KMS-11 (cell line): ENCODE results near the gene AMOTL1.

ENCODE experiments used
- H2AFZ ChIP-seq: fragments of 200-600 bp; sonication (generic); 2 replicates; pipeline ENCODE4 v1.6.1; 2016; ENCODE audit warnings: antibody characterized with exemption, mixed run types, low read depth
- H3K27ac ChIP-seq: fragments of 200-600 bp; sonication (generic); 2 replicates; pipeline ENCODE4 v1.6.1; 2016; ENCODE audit warnings: mild to moderate bottlenecking, mixed run types
- H3K27me3 ChIP-seq: fragments of 200-600 bp; sonication (generic); 2 replicates; pipeline ENCODE4 v1.6.1; 2017; ENCODE audit warnings: mild to moderate bottlenecking, low read depth, mixed run types, moderate library complexity; ENCODE audit not compliant: insufficient read depth
- H3K36me3 ChIP-seq: fragments of 200-600 bp; sonication (generic); 2 replicates; pipeline ENCODE4 v1.6.1; 2017; ENCODE audit warnings: mild to moderate bottlenecking, mixed run types; ENCODE audit not compliant: insufficient read depth
- H3K4me1 ChIP-seq: fragments of 200-600 bp; sonication (generic); 2 replicates; pipeline ENCODE4 v1.6.1; 2016; ENCODE audit warnings: mild to moderate bottlenecking, low read depth, mixed run types; ENCODE audit not compliant: poor library complexity, severe bottlenecking
- H3K4me2 ChIP-seq: fragments of 200-600 bp; sonication (generic); 2 replicates; pipeline ENCODE4 v1.7.0; 2016; ENCODE audit warnings: mild to moderate bottlenecking, mixed run types
- H3K4me3 ChIP-seq: fragments of 200-600 bp; sonication (generic); IDR thresholded peaks from 2 replicates; pipeline ENCODE4 v1.6.1; 2017; ENCODE audit warnings: low read depth, low read length, mixed read lengths; ENCODE audit not compliant: insufficient read depth
- H3K79me2 ChIP-seq: fragments of 200-600 bp; sonication (generic); 2 replicates; pipeline ENCODE4 v1.6.1; 2016; ENCODE audit warnings: low read depth, mixed run types; ENCODE audit not compliant: insufficient read depth
- H3K9ac ChIP-seq: fragments of 200-600 bp; sonication (generic); 2 replicates; pipeline ENCODE4 v1.6.1; 2016; ENCODE audit warnings: mild to moderate bottlenecking, mixed run types
- H4K20me1 ChIP-seq: fragments of 200-600 bp; sonication (generic); 2 replicates; pipeline ENCODE4 v1.6.1; 2016; ENCODE audit warnings: mild to moderate bottlenecking, mixed run types; ENCODE audit not compliant: insufficient read depth
- CTCF ChIP-seq: fragments of 200-600 bp; sonication (generic); conservative IDR thresholded peaks from 2 replicates; pipeline ENCODE4 v1.6.1; 2017; ENCODE audit warnings: low read depth, mild to moderate bottlenecking, antibody characterized with exemption, low read length, moderate library complexity, mixed read lengths

AMOTL1 gene

GRCh38 chr11:94870422-94870821, 102.3 kb downstream of the AMOTL1 start:
- no peaks in the 10 kb centered on the region for H3K36me3 ChIP-seq

GRCh38 chr11:94871491-94872185, 103.5 kb downstream of the AMOTL1 start:
- H3K4me3 ChIP-seq: no peak overlapping the region
- no peak overlapping the region for H3K27ac ChIP-seq
- no peaks in the 10 kb centered on the region for H3K79me2 ChIP-seq
- H3K27me3 ChIP-seq: no peaks in the 10 kb centered on the region
- no peak overlapping the region for H3K4me2 ChIP-seq
- H3K4me1 ChIP-seq: no peaks in the 10 kb centered on the region
- no peaks in the 10 kb centered on the region for H4K20me1 ChIP-seq
- no peak overlapping the region for H2AFZ ChIP-seq
- no peaks in the 10 kb centered on the region for H3K36me3 ChIP-seq
- H3K9ac ChIP-seq: no peak overlapping the region
- no peak for TF ChIP-seq CTCF

More at GRCh38 chr11:94870422-94870821, 102.3 kb downstream of the AMOTL1 start:
- Histone ChIP-seq H3K4me1 (no peaks in the 10 kb centered on the region), H3K4me2 (no peak overlapping the region), H3K79me2 (no peaks in the 10 kb centered on the region), H2AFZ (no peak overlapping the region), H3K9ac (no peak overlapping the region), H3K27me3 (no peaks in the 10 kb centered on the region), H4K20me1 (no peaks in the 10 kb centered on the region), H3K4me3 (no peak overlapping the region), H3K27ac (no peak overlapping the region)
- no peak for TF ChIP-seq CTCF

GRCh38 chr11:94873916-94874540, 105.9 kb downstream of the AMOTL1 start:
- Histone ChIP-seq H4K20me1 (no peaks in the 10 kb centered on the region), H3K27me3 (no peaks in the 10 kb centered on the region), H3K9ac (no peak overlapping the region), H3K4me3 (no peak overlapping the region), H2AFZ (no peak overlapping the region), H3K36me3 (no peaks in the 10 kb centered on the region), H3K79me2 (no peaks in the 10 kb centered on the region), H3K4me1 (no peaks in the 10 kb centered on the region), H3K4me2 (no peak overlapping the region), H3K27ac (no peak overlapping the region)
- TF ChIP-seq CTCF: no peak

GRCh38 chr11:94876222-94876621, 108.1 kb downstream of the AMOTL1 start:
- Histone ChIP-seq H3K27ac (no peak overlapping the region), H3K4me2 (no peak overlapping the region), H4K20me1 (no peaks in the 10 kb centered on the region), H3K36me3 (no peaks in the 10 kb centered on the region), H3K27me3 (no peaks in the 10 kb centered on the region), H3K79me2 (no peaks in the 10 kb centered on the region), H3K9ac (no peak overlapping the region), H3K4me3 (no peak overlapping the region), H3K4me1 (no peaks in the 10 kb centered on the region), H2AFZ (no peak overlapping the region)
- no peak for TF ChIP-seq CTCF
